Measurements from ENCODE around the gene TASOR.

DNA sequence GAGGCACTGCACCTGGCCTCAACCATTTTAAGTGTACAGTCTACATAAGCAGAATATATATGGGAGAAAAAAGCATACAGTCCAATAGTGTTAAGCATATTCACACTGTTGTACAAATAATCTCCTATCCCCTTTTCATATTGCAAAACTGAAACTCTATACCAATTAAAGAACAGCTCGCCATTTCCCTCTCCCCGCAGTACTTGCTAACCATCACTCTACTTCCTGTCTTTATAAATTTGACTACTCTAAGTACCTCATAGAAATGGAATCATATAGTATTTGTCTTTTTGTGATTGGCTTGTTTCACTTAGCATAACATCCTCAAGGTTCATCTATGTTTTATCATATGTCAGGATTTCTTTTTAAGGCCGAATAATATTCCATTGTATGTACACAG lies 21.6 kb upstream of the TASOR start:
- TF ChIP-seq, protein P1, sequence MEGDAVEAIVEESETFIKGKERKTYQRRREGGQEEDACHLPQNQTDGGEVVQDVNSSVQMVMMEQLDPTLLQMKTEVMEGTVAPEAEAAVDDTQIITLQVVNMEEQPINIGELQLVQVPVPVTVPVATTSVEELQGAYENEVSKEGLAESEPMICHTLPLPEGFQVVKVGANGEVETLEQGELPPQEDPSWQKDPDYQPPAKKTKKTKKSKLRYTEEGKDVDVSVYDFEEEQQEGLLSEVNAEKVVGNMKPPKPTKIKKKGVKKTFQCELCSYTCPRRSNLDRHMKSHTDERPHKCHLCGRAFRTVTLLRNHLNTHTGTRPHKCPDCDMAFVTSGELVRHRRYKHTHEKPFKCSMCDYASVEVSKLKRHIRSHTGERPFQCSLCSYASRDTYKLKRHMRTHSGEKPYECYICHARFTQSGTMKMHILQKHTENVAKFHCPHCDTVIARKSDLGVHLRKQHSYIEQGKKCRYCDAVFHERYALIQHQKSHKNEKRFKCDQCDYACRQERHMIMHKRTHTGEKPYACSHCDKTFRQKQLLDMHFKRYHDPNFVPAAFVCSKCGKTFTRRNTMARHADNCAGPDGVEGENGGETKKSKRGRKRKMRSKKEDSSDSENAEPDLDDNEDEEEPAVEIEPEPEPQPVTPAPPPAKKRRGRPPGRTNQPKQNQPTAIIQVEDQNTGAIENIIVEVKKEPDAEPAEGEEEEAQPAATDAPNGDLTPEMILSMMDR (IDR thresholded peaks at IDR 0.05): no peak
- TF ChIP-seq POLR2A (IDR thresholded peaks at IDR 0.05): no peak

All from thyroid gland (tissue), 4 donors.